ENCODE measurements around the gene SMARCC1. TPM values are rescaled to one million over a fixed set of nuclear protein-coding genes. Genes with fewer than 3 reads are reported as not detected.

SMARCC1 gene
- 71.5 TPM for total RNA-seq

GRCh38 chr3:47781685-47782445 lies at the start of gene SMARCC1:
TSS of gene SMARCC1 (minus strand) at chr3:47781893. CDS start at chr3:47781797, 96 bp downstream.

DNA sequence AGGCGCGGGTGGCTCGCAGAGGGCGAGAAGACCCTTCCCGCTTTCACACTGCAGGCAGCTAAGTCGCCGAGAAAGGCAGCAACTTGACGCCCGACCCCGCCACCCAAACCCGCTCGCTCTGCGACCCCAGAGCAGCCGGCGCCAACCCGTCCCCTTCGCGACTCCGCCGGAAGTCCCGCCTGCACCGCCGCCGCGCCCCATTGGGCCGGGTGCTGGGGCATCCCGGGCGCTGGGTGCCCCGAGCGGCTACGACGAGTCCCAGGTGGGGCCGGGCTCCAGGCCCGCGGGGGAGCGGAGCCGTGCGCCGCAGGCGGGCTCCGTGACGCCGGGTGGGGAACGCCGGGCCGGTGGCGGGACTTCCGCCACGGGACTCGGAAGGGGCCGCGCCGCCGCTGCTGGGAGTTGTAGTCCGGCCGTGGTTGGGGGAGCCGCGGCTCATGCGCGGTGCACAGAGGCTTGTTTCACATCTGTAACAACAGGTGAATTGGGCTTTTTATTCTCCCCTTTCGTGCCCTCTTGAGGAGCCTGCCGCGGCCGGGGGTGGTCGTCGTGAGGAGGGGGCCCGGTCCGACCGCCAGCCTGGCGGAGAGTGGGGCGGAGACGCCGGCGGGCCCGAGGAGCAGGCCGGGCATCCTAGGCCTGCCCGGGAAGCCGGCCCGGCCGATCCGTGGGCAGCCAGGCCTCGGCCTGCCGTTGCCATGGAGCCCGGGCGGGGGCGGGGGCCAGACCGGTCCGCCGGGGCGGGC lies 21.2 kb upstream of the SMARCC1 start, which contains the start of gene DHX30:
TSS of gene DHX30 (plus strand) at position 405 of the 746 bp plus-strand sequence. CDS start 7,546 bp downstream, outside the sequence.

GRCh38 chr3:47578691-47579632 lies 202.7 kb downstream of the SMARCC1 start, which contains the start of gene CSPG5:
TSS of gene CSPG5 (minus strand) at chr3:47578865. CDS start at chr3:47578693, 172 bp downstream.

Small RNA genes within 50 kb of the gene (small RNA-seq; reads per million reads assigned to genes)
- not detected for gene RF02271
- gene RN7SL870P = not detected

Other genes starting within 250 kb of the SMARCC1 start
- gene CSPG5, start 203.0 kb downstream of the SMARCC1 start, total RNA-seq = 206 TPM
- 72.0 TPM for gene DHX30, start 21.2 kb upstream of the SMARCC1 start, total RNA-seq
- 336 TPM for gene MAP4, start 234.5 kb upstream of the SMARCC1 start, total RNA-seq